NCI-H2227 (cell line): ENCODE data around the gene DCD.
"Not testable (repeated sequence)": the region's sequence is repeated elsewhere in the genome, so short reads cannot be mapped to it uniquely, and the experiment has no call there.

ENCODE experiments used
- DNase-seq: peaks from one replicate; lab custom pipeline; 2025; ENCODE audit not compliant: unreplicated experiment; lab: John Stamatoyannopoulos, UW

The DCD gene

DNA sequence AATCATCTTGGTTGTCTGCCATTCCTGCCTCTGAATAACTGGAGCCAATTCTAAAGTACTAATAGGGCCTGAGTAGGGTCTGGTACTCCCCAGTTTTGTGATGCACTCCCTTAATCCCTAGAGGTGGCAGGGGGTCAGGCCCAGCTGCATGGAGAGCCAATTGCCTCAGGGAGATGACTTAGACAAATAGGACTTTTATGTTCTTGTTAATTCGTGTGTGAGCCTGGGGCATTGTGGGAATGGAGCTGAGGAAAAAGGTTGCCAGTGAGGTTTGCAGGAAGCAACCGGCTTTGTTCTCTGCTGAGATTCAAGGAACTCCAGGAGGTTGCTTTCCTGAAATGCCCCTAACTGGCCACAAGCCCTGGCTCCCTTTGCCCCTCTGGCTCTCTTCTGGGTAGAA lies 6.8 kb upstream of the DCD start:
- no peak for DNase-seq

DNA sequence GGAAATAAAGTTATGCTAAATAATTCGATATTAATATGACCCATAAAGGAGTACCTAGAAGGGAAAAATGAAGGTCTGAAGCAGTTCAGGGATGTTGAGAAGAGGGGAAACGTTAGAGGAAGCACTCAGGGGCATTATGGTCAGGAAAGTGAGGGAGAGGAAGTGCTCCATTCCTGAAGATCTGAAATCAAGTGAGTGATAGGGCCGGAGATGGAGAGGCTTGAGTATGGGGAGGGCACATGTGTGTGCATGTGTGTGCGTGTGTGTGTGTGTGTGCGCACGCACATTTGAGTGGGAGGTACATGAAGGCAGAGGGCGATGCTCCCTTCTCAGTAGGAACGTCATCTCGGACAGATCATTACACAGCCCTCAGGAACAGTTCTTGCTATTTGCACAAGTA lies 4.9 kb upstream of the DCD start:
- no peak for DNase-seq

DNA sequence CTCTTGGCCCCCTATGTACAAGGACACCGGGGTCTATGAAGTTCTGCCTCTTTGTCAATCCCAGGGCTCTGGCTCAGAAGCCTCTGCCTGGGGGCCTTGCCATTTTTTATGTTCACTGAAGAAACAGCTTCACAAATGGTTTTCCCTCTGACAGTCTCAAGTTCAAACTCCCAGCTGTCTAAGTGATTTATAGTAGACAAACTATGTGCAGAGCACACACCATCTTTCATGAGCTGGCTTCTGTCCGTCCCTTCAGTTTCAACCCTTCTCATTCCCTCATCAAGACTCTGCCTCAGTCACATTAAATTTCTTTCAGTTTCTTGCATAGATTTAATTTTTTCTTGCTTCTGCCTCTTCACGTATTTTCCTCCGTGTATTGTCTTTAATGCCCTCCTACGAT lies 2.7 kb upstream of the DCD start:
- no peak for DNase-seq

DNA sequence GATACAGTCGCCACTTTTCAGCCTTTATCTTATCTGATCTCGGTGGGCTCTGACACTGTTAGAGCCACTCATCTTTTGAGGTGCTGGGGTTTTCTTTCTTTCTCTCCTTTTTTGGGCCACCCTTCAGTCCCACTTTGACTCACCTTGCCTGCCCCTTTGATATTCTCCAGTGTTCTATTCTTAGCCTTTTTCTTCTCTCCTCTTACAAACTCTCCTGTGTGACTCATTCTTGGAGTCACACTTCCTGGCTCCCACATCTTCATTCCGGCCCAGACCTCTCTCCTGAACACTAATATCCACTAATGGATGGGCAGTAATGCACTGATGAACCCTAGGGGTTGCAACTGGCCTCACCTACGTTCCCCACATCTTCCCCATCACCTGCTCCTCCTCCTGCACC lies 2.2 kb upstream of the DCD start:
- DNase-seq: no peak

DNA sequence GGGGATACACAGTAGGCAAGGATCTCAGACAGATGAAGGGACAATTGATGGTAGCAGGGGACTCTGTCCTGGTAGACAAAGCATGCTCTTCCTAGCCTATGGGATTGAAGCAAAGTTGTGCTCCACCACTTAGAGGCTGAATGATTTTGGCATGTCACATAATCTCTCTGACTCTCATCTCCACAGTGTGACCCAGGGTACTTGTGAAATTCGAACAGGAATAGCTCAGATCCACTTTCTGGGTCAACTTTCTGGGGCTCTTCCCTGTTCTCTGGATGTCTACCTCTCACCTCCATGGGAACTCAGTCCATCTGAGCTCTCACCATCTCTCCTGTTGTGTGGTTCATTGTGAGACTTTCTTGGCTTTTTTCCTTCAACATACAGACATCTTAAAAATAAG lies 1.7 kb upstream of the DCD start:
- no peak for DNase-seq

DNA sequence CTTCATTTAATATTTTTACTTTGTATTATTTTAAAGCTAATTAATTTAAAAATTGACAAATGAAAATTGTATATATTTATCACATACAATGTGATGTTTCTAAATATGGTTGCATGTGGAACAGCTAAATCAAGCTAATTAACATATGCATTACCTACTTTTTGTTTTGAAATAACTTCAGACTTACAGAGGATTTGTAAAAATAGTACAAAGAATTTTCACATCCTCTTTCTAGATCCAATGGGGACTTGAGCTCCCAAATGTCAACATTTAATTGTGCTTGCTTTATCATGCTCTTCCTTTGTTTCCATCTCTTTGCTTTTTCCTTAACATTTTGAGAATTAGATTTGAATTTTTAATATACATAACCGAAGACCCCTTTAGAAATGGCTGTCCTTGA lies 6.6 kb downstream of the DCD start:
- DNase-seq: no peak

DNA sequence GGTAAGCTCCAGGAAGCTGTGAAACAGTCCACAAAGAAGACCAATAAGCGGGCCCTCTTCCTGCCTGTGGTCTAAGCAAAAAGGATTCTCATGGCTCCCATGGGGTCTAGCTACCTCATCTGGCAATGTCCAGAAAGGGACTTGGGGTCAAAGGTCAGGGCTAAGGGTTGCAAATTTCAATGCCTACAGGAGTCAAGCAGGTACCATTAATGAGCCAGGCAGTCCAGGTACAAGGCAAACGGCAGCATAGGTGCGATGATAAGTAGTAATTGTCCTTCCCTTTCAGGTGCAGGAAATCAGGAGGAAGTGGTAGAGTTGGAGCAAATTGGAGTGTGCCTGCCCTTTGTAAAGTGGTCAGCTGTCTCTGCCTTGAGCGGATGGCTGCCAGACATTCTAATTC lies 7.1 kb downstream of the DCD start:
- DNase-seq: no peak

DNA sequence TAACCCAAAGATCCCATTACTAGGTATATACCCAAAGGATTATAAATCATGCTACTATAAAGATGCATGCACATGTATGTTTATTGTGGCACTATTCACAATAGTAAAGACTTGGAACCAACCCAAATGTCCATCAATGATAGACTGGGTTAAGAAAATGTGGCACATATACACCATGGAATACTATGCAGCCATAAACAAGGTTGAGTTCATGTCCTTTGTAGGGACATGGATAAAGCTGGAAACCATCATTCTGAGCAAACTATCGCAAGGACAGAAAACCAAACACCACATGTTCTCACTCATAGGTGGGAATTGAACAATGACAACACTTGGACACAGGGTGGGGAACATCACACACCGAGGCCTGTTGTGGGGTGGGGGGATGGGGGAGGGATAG lies 9.1 kb downstream of the DCD start:
- not testable (repeated sequence) for DNase-seq

DNA sequence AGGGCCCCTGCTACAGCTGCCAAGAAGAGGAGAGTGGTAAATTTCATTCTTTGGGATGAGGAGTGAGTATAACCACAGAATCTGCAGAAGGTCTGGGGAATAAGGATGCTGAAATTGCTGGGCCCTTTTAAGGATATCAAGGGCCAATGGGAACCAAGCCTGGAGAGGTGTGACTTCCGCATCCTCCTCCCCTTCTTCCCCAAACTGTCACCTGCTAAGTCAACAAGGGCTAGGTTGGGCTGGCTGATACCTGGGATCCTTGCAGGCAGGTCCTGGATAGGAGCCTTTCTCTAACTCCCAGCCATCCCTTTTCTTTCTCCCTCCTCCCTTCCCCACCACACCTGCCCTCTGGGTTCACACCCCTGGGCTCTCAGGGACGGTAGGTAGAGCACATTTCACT lies 13.4 kb downstream of the DCD start, which contains the start of gene LACRT:
TSS of gene LACRT (minus strand) at position 101 of the 400 bp plus-strand sequence. CDS start at position 47, 54 bp downstream.
- no peak for DNase-seq

DNA sequence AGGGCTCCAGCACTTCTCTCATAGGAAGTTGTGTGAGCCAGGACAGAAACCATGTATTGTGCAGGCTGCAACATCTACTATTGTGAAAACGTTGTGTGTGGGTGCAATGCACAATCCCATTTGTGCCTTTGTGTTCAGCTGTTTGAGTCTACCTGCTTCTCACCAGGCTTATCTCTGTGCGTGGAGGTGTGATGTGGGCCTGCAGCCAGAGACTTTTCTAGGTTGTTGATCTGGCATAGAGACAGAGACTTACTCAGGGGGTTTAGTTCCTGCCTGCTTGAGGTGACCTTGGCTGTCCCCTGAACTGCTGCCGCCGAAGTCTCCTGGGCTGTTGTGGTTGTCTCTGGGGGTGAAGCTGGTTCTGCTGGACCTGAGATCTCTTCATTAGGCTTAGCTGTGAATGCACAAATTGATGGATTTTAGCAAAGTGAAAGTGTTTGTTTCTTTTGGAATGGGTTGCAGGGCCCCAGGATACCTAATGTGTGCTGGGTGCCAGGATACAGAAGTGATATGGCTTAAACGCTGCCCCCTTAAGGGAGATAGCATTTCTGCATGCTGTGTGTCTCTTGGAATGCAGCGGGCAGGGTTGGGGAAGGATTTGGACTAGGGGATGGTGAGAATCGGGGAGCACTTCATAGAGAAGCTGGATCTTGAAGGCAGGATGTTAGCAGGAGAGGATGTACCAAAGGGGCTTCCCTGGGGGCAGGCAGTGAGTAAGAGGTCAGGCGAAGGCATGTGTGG lies 16.0 kb downstream of the DCD start:
- DNase-seq: no peak

DNA sequence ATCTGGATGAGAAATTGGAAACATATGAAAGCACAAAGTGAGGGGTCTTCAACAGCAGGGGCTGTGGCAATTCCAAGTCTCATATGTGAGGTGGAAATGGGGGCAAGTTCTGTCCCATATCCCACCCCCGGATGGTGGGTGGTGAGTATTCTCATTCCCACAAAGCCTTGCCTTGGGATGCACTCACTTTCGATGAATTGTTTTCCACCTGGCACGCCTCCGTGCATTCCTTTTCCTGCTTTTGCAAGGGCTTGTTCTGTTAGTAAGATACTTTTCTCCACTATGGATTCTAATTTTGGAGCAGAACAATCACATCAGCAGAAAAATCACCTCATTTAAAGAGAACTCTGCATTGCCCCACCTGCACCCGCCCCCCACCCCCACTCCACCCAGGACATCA lies 16.6 kb downstream of the DCD start:
- DNase-seq: no peak

DNA sequence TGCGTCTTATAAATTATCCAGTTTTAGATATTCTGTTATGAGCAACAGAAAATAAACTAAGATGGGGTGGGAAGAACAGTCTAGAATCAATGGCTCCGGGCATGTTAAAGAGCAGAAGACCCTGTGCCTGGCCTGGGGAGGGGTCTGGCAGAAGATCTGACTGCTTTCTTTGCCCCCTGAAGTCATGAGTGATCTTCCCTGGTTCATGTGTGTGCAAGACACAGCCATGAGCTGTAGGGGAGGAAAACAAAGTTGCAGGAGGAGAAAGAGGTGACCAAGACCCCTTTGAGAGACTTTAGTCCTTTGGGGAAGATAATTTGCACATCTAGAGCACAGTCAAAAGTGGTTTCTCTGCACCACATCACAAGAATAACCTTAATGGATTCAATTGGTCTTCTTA lies 18.2 kb downstream of the DCD start:
- no peak for DNase-seq

DNA sequence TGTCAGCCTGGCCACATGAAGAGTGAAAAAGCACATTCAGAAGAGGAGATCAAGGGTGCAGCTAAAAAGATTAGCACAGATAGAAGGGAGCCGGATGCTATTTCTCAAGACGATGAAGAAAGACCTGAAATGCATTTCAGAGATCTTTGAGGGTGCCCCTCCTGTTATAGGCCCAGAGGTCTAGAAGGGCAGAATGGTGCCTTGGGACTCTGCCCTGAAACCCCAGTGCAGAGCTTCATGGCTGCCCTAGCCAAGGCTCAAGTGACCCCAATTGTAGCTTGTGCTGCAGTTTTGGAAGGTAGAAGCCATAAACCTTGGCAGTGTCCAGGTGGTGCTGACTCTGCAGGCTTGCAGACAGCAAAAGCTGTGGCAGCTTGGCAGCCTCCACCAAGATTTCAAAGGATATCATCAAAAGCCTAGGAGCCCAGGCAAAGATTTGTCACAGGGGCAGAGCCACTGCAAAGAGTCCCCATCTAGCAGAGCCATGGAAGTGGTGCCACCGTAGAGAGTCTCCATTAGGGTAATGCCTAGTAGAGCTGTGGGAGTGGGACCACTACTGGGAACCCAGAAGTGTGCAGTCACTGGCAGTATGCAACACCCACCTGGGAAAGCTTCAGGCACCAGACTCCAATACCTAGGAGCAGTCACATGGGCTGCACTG lies 19.8 kb downstream of the DCD start:
- DNase-seq: no peak

DNA sequence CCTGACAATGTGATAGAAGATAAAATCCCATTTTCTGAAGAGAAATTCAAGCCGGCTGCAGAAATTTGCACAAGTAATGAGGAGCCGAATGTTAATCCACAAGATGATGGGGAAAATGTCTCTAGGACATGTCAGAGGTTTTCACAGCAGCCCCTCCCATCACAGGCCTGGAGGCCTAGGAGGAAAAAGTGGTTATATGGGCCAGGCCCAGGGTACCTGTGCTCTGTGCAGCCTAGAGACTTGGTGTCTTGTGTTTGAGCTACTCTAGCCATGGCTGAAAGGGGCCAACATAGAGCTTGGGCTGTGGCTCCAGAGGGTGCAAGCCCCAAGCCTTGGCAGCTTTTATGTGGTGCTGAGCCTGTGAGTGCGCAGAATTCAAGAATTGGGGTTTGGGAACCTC lies 20.9 kb downstream of the DCD start:
- DNase-seq: no peak

DNA sequence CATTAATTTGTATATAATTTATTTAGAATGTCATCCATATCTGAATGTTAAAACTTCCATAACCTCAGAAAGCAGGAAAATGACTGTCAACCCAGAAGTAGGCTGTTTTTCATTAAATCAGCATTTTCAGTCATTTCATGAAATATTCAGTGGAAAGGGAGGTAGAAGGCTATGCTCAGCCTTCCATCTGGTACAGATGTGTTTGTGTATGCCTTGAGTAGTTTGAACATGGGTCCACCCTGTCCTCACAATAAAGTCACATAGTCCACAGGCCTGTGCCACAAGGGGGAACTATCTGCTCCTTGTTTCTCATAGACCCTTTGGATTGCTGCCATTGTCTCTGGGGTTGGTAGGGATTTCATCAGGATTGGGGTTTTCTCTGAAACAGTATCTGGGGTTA lies 22.6 kb downstream of the DCD start:
- no peak for DNase-seq

DNA sequence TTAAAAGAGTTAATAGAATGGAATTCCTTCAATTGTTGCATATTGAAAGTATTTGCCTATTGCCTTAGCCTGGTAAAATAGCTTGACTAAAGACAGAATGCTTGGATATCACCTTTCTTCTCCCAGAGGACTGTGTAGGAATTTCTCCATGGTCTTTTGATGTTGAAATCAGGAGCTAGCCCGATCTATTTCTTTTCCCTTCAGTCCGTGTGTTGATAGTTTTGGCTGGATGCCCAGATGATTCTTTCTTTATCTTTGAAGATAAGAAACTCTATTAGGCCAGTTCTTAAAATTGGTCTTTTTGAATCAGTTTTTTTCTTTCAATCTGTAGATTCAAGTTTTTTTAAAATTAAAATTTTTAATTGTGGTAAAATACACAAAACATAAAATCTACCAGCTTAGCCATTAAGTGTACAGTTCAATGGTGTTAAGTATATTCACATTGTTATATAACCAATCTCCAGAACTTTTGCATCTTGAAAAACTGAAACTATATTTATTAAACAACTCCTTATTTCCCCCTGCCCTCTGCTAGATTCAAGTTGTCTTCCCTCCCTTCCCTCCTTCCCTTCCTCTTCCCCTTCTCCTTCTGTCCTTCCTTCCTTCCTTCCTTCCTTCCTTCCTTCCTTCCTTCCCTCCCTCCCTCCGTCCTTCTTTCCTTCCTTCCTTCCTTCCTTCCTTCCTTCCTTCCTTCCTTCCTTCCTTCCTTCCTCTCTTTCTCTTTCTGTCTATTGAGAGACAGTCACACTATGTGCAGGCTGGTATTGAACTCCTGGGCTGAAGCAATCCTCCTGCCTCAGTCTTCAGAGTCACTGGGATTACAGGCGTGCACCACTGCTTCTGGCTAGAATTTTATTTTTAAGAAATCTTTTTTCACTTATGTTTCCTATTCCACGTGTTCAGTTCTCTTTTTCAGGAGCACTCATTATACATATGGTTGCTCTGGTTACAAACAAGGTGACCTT lies 23.6 kb downstream of the DCD start:
- DNase-seq: no peak

DNA sequence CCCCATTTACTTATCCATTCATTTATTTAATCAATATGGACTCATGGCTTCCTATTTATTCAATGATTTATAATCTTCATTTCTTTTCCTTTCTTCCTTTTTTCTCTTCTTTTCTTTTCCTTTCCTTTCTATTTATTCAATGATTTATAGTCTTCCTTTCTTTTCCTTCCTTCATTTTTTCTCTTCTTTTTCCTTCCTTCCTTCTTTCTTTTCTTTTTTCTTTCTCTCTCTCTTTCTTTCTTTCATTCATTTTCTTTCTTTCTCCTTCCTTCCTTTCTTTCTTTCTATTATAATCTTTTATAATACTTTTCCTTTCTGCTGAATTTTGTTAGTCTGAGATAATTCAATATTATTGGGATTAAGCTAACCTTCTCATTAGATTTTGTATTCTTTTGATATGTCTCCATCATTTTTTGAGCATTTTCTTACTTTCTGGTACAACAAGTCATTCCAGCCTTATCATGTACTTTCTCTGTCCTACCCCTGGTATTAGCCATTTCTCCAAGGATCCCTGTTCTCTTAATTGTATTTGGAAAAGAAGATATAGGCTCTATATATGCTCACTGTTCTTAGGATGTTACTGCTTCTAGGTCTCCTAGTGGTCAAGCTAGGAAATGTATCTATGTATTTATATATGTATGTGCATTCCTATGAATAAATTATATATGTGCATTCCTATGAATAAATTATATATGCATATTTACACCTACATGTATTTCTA lies 25.5 kb downstream of the DCD start:
- no peak for DNase-seq

DNA sequence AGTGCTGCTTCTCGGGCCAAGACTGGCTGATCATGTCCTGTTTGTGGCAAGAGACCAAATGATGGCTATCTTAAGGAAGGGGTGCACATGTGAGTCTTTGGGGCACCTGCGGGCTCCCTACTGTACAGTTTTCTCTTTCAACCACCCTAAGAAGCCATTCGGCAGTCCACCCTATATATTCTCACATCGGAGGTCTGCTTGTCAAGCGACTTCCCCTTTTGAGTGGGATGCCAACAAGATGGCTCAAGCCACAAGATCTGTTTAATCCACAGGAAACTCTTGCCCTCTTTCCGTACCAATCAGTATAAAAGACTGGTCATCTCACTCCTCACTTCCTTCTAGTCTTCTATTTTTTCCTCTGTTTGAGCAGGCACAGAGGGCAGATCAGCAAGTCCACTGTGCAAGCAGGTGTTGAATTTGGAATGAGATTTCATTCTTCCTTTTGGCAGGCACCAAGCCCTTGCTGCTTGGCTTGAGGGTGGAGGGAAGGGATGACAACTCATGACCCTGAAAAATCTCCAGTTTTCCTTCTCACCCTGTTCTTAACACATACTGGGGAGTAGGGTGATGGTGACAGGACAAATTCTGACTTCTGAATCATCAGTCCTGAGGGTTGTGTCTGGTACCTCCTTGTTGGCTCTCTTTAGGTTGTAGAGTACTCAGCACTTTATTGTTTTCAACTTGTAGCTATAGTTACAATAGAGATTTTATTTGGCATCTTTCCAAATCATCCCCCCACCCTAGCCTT lies 31.1 kb downstream of the DCD start:
- no peak for DNase-seq

DNA sequence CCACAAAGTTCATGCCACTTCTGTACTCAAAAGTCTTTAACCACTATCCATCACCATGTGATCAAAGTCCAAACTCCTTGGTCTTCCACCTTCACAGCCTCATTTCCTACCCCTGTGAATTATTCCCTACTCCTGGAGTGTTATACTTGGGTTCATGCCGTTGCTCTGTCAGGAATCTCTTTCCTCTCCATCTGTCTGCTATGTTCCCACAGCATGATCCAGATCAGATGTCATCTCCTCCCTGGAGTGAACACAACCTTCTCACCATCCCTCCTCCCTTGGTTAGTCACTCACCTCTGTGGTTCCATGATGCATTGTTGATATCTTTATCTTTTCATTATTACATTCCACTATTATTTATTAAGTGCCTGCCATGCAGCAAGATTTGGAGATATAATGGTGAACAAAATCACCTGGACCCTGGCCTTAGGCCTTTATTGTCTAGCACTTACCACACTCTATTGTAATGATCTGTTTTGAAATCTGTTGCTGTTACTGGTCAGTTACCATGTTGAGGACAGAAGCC lies 35.9 kb downstream of the DCD start:
- DNase-seq: no peak

DNA sequence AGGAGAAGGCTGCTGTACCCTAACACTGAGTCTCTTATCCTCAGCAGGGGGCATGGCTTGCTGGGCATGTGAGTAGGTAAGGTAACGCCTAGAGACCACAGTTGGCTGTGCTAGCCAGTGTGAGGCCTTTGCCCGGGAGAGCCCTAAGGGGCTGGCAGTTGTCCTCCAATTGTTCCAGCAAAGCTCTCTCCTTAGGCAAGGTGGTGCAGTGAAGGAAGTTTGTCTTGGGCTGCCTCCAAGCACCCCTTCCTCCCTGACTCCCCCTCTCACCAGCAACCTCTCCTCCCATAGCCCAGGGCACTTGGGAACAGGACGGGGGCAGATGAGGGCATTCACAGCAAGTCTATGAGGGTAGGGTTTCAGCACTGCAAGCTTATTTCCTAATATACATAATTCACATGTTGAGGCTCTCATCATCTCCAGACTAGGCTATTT lies 36.4 kb downstream of the DCD start:
- no peak for DNase-seq
